OCI-LY3 (cell line): ENCODE measurements around the gene PATZ1.

Experiments used
- EZH2phosphoT487 ChIP-seq: fragments of 200-600 bp; shearing (Covaris generic); IDR thresholded peaks from 2 replicates; pipeline ENCODE4 v1.6.1; 2018; ENCODE audit warnings: antibody characterized with exemption, mixed run types, low read depth
- TF ChIP-seq, protein P1 (sequence below): fragments of 200-600, 300-600 bp; sonication (generic); IDR thresholded peaks from 2 replicates; pipeline ENCODE4 v1.5.1; 2014; ENCODE audit warnings: antibody characterized with exemption, low read length, low read depth

DNA sequence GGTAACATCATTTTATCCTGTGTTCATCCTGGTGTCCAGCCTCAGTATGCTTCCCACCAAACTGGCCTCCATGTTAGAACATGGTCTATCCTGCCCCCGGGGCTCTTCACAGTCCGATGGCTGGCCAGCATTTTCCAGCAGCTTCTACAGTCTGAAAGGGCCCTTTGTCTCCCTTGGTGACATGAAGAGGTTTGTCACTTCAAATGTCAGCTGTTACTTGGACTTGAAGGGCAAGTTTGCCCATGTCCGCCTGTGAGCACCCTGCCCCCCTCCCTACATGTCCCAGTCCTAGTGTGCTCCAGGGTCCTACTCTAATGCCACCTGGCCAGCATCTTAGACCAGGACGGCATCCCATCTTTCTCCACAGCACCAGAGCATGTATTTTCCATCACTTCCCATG, 24.7 kb downstream of the PATZ1 start:
- TF ChIP-seq, protein P1, sequence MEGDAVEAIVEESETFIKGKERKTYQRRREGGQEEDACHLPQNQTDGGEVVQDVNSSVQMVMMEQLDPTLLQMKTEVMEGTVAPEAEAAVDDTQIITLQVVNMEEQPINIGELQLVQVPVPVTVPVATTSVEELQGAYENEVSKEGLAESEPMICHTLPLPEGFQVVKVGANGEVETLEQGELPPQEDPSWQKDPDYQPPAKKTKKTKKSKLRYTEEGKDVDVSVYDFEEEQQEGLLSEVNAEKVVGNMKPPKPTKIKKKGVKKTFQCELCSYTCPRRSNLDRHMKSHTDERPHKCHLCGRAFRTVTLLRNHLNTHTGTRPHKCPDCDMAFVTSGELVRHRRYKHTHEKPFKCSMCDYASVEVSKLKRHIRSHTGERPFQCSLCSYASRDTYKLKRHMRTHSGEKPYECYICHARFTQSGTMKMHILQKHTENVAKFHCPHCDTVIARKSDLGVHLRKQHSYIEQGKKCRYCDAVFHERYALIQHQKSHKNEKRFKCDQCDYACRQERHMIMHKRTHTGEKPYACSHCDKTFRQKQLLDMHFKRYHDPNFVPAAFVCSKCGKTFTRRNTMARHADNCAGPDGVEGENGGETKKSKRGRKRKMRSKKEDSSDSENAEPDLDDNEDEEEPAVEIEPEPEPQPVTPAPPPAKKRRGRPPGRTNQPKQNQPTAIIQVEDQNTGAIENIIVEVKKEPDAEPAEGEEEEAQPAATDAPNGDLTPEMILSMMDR = no peak
- no peak for TF ChIP-seq EZH2phosphoT487
